ENCODE data around the gene VIL1. TPM values are rescaled to one million over a fixed set of nuclear protein-coding genes. Genes with fewer than 3 reads are reported as not detected.

The VIL1 gene
- total and polyA plus RNA-seq, 2 of the 8 experiments (the other 6 are each of a cell fraction or from before 2014, with no cell fraction given): 6.2 to 7.0 TPM

DNA sequence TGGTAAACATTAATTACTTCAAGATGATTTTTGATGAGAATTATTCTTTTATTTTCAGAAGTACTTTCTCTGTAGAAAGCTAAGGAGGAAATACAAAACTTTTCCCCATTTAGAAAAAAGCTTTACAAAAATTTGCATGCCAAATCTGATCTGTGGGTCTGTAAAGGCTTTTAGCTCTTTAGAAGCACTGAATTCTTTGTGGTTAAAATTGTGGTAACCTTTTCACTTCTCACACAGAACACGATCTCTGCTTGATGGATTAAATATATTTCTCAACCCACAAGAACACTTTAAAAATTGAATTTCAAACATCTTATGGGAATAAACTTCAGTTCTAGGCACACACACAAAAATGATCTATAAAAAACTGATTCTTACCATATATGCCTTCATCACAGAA, 63.7 kb downstream of the VIL1 start (continued):
- TF ChIP-seq PHF8 (conservative IDR thresholded peaks at IDR 0.05; ENCODE audit: low read depth, low read length) (no peak), SP4 (IDR thresholded peaks at IDR 0.05; ENCODE audit: low read length) (no peak), HDAC2 (IDR thresholded peaks at IDR 0.05; ENCODE audit: borderline replicate concordance in 1 of 2, low read depth in 2 of 2, low read length in 2 of 2) (no peak)
